ENCODE data around the gene MCM3AP.
"Not testable (repeated sequence)": the region's sequence is repeated elsewhere in the genome, so short reads cannot be mapped to it uniquely, and the experiment has no call there.

The MCM3AP gene

DNA sequence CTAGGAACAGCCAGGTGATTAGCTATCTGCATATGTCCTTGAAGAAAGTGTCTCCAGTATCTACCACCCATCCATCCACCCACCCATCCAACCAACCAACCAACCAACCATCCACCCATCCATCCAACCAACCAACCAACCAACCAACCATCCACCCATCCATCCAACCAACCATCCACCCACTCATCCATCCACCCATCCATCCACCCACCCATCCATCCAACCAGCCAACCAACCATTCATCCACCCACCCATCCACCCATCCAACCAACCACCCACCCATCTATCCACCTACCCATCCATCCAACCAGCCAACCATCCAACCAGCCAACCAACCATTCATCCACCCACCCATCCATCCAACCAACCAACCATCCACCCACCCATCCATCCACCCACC is 26.2 kb upstream of the MCM3AP start:
- ATAC-seq = no peak
- no peak for DNase-seq

DNA sequence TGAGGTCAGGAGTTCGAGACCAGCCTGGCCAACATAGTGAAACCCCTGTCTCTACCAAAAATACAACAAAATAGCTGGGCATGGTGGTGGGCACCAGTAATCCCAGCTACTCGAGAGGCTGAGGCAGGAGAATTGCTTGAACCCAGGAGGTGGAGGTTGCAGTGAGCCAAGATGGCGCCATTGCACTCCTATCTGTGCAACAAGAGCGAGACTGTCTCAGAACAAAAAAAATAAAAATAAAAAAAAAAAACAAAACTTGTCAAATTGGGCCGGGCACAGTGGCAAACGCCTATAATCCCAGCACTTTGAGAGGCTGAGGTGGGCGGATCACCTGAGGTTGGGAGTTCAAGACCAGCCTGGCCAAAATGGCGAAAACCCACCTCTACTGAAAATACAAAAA is 24.8 kb upstream of the MCM3AP start:
- ATAC-seq, DNase-seq: not testable (repeated sequence)

DNA sequence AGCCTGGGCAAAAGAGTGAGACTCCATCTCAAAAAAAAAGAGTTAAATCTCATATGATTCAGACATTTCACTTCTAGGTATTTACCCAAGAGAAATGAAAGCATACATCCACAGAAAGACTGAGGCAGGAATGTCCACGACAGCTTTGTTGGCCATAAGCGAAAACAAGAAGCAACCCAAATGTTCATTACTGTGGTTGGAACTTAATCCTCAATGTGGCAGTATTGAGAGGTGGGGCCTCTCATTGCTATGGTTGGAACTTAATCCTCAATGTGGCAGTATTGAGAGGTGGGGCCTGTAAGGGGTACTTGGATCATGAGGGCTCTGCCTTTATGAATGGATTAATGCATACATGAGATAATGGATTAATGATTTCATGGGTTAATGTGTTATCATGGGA is 23.0 kb upstream of the MCM3AP start:
- ATAC-seq (no peak), DNase-seq (no peak)

DNA sequence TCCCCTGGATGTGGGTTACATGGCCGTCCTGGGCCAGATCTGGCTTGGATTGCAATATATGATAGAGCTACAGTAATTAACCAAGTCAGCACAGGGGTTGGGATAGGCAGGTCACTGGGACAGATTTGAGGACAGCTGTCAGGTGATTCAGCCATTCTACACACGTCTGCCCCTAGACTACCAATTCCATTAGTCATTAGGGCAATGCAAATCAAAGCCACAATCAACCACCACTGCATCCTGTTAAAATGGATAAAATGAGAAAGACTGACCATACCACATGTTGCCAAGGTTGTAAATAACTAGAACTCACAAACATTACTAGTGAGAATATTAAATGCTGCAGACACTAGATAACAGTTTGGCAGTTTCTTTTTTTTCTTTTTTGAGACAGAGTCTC is 22.2 kb upstream of the MCM3AP start:
- DNase-seq (no peak), ATAC-seq (peak; percentile 82)

DNA sequence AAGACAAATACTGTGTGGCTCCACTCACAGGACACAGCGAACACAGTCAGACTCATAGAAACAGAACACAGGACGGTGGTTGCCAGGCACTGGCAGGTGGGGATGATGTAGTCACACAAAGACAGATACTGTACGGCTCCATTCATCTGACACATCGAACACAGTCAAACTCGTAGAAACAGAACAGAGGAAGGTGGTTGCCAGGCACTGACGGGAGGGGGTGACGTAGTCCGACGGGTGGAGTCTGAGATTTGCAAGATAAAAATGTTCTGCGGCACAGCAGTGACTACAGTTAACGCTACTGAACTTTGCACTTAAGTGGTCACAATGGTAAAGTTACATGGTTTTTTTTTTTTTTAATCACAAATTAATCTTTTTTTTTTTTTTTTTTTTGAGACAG is 19.5 kb upstream of the MCM3AP start:
- no peak for ATAC-seq
- no peak for DNase-seq

DNA sequence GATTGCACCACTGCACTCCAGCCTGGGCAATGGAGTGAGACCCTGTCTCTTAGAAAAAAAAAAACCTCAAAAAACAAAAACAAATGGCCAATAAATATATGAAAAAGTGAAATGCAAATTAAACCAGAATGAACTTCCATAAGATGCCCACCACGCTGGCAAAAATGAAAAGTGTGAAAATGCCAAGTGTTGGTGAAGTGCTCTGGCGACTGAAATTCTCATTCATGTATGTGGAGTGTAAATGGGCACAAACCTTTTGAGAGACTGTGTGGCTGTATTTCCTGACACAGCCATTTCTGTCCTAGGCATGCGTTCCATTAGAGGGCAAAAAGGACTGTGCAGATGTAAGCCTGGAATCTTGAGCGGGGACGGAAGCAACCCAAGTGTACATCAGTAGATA is 19.0 kb upstream of the MCM3AP start:
- DNase-seq (no peak), ATAC-seq (no peak)

DNA sequence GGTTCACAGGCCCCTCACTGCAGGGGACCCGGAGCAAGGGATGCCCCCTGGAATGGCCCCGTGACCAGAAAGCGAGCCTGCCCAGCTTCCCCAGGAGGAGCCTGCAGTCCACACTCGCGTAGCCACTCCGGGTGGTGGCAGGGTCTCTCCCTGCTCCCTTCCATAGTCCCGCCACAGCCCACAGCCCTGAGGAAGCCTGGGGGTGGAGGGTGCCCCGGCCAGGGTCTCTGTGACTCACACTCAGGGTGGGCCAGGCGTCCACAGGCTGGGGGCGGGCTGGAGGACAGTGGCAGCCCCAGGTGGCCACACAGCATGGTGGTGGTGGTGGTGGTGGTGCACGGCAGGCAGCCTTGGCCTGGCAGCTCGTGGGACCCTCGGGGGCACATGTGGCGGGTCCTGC is 16.3 kb upstream of the MCM3AP start:
- no peak for ATAC-seq
- DNase-seq = no peak

DNA sequence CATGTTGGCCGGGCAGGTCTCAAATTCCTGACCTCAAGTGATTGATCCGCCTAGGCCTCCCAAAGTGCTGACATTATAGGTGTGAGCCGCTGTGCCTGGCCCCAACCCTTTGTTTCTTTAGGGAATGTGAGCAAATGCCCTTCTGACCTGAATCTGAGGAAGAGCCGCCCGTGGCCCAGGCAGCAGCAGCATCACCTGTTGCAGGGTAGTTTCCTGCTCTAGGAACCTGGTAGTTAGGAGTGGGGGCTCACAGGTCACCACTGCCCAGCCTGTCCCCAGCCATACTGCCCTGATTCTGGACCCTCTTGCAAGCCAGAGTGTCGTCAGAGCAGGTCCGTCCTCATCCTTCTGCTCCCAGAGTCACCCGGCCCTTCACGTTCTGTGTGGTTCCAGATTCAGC is 13.8 kb upstream of the MCM3AP start:
- ATAC-seq = no peak
- DNase-seq = no peak

DNA sequence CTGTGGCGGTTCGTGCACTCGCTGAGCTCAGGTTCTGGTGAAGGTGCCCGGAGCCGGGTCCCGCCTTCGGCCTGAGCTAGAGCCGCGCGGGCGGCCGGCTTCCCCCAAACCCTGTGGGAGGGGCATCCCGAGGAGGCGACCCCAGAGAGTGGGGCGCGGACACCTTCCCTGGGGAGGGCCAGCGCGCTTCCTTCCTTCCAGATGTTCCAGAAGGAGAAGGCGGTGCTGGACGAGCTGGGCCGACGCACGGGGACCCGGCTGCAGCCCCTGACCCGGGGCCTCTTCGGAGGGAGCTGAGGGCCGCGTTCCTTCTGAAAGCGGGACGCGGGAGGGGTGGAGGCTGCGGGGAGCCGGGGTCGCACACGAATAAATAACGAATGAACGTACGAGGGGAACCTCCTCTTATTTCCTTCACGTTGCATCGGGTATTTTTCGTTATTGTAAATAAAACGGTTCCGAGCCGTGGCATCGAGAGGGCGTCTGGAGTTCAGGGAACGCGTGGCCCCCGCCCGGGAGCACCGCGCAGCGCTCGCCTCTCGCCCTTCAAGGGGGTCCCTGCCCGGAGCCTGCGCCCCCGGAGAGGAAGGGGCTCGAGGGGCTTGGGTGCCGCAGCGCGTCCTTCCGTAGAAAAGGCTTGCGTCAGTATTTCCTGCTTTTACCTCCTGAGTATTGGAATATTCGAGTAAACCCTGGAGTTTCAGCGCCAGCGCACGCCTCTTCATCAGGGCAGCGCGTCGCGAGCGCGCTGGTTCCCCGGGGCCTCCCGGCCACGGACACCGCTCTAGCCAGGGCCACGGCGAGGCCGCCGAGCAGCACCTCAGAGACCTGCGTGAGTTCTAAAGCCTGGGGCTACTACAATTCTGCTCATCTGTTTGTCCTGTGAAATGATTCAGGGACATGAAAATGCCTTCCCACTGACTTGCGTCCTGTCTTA is 12.2 kb upstream of the MCM3AP start:
- DNase-seq (peak; percentile 25), ATAC-seq (peak; percentile 11)

DNA sequence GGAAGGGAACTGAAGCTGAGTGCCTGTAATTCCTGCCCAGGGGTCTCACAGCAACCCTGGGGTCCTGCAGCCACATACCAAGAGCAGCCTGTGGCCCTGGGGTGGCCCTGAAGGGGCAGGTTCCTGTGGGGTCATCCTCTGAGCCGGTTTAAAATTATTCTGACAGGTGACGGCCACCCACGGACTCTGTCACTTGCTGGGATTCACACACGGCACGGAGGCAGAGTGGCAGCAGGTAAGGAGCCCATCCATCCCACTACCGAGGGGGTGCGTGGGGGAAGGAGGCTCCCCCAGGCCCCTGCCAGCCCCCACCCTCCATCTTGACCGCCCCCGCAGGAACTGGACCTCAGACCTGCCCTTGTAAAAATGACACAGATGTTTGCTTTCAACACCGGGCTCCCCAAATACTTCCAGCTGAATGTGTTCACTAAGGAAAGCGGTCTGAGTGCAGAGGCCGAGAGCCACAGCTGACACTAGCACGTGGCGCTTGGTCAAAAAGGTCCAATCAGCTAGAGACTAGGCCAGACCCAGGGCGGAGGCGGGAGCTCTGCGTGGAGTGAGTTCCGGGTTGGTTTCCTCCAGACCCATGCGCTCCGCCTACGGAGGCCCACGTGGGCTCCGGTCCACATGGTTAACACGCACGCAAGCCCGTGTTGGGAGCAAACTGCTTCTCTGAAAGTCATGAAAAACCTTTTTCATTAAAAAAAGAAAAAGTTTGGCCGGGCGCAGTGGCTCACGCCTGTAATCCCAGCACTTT is 10.8 kb upstream of the MCM3AP start:
- DNase-seq = peak; percentile 68
- ATAC-seq = peak; percentile 82

DNA sequence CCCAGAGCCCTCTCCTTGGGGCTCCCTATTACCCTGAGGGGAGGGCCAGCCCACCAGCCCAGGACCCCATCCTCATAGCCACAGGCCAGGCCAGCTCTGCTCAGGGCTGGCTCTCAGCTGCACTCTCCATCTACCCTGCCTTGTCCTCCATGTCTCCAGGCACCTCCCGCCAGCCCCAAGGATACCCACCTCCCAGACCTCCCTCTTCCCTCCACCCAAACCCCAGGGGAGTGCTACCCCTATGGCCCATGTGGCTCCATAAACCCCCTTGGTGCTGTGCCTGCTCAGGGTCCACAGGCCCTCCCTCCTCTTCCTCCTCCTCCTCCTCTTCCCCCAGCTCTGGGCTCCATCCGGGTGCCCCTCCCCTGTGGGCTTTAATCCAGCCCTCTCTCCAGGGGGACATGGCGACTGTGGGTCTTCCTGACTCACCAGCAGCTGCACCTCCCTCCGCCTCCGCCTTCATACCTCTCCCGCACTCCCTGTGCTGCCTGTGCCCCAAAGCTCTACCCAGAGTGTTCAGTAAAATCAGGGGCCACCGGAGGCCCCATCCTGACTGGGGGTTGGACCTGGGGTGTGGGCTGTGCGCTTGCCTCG is 9.9 kb upstream of the MCM3AP start:
- peak; percentile 14 for ATAC-seq
- DNase-seq = peak; percentile 26

DNA sequence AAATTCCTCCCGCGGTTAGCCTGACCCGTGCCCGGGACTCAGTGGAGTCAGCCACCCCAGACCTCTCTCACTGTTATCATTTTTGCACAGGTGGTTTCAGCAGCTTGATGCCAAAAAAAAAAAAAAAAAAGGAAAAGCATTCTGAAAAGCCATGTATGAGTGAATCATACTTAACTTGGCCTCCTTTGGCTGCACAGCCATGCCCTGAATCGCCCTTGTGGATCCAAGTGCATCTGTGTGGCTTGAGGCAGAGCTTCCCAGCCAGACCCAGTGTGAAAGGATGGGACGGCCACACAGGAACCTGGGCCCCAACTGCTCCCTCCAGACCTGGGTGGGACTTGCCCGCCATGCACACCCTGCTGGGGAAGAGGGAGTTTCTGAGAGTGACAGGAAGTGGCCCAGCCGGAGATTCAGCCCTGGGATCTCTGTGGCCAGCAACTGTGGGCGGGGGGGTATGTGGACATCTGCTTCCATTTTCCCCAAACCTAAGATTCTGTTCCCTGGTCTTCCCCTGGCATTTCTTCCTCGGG is 9.3 kb upstream of the MCM3AP start:
- ATAC-seq (no peak), DNase-seq (peak; percentile 15)

DNA sequence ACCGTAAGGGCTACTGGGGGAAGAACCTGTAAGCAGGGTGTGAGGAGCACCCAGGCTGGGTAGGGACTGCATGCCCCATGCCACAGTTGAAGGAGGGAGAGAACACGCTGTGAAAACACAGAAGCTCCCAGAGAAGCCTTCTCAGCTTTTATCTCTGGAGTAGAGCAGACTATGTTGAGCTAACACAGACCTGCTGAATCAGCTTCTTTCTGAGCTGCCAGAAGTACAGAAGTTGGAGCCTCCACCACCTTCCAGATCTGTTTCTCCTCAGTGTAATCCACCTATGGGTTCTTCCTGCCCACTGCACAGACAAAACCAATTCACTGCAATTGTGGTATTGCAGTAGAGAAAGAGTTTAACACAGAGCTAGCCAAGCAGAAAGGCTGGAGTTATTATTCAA is 6.2 kb upstream of the MCM3AP start:
- DNase-seq = no peak
- ATAC-seq = no peak

DNA sequence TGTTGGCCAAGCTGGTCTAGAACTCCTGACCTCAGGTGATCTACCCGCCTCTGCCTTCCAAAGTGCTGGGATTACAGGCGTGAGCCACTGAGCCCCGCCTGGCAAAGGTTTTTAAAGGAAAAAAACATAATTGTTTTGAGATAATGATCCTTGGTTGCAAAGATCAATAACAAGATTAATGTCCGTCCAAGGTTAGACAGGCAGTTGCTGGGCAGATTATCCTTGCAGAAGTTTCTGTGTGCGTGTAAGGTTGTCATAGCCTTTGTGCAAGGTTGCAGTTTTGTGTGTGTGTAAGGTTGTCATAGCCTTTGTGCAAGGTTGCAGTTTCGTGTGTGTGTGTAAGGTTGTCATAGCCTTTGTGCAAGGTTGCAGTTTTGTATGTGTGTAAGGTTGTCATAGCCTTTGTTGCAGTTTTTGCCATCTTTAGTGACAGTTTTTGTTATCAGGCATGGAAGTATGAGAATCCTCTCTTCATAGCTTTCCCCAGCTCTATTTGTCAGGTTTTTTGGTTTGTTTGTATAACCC is 4.3 kb upstream of the MCM3AP start:
- DNase-seq = no peak
- ATAC-seq = no peak

DNA sequence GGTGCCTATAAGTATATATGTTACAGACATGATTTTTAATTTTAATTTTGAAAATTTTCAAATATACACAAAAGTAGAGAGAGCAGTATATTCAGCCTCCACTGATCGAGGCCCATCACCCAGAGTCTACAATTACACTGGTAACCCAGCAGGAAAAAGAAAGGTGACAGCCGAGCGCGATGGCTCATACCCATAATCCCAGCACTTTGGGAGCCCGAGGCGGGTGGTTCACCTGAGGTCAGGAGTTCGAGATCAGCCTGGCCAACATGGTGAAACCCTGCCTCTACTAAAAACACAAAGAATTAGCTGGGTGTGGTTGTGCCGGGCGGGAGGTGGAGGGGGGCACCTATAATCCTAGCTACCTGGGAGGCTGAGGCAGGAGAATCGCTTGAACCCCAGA is 2.1 kb upstream of the MCM3AP start:
- ATAC-seq (no peak), DNase-seq (no peak)

DNA sequence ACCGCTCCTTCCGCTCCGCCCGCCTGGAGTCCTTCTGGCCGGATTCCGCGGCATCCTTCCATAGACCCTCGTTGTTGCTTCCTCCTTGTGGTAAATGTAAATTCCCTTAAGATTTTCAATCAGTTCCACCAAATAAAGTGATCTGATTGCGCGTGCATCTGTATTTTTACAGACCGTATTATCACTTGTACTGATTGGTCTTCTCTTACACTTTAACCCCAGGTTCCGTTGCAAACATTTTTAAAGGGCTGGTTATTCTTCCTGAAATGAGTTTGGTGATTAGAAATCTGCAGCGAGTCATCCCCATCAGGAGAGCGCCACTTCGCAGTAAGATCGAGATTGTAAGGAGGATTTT is 1.2 kb upstream of the MCM3AP start:
- ATAC-seq (no peak), DNase-seq (no peak)

DNA sequence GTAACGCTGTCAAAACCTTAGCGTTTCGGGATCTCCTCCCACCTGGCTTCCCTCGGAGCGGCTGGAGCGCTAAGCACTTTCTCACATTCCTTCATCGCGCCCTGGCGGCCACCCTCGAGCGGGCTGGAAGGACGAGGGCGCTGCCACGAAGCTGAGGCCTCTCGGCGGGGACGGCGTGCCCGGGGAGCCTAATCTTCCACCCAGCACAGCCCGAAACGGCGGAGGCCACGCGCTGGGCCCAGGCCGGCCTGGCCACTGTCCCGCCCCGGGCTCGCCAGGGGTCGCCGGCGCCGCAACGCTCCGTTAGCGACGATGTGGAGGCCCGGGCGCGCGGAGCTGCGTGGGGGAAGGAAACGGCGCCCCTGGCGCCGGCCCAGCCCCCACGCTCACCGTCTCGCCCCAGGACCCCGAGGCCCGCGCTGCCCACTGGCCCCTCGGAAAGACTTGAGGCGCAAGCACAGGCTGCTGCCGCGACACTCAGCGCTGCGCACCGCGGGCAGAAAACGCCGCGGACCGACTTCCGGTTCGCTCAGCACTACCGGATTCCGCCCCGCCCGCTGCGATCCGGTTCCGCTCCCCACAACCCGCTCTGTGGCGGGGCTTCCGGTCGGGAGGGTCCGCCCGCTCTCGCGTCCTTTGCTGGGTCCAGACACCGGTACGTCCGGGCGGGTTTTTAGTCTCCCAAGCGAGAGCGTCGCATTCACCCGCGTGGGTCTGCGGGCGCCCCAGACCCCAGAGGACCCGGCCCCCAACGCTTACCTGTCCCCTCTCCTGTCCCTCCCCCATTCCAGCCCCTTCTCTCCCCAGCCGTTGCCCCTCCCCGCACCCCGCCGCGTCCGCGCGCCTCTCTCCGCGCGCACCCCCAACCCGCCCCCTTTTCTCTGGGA is 593 bp upstream of the MCM3AP start, which contains the start of gene YBEY:
Gene YBEY, plus strand, starts transcription at position 582 of the 887 bp plus-strand sequence. CDS start 572 bp downstream, outside the sequence.
- peak; percentile 92 for DNase-seq
- ATAC-seq = peak; percentile 95

DNA sequence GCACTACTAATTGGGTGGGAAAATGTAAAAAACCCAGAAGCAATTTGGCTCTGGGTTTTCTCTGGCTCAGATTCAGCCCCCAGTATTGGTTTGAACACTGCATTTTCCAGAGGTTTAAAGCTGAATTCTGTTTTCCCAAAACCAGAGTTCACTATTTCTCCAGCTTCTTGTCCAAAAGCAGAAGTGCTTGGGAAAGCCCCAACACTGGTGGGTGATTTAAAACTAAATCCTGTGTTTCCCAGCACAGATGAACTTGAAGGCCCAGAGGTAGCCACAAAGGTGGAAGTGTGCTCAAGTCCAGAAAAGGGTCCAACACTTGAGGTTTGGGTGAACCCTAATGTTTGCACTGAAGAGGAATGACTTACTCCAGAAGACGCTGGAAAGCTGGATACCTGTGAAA is 678 bp downstream of the MCM3AP start:
- no peak for ATAC-seq
- no peak for DNase-seq

DNA sequence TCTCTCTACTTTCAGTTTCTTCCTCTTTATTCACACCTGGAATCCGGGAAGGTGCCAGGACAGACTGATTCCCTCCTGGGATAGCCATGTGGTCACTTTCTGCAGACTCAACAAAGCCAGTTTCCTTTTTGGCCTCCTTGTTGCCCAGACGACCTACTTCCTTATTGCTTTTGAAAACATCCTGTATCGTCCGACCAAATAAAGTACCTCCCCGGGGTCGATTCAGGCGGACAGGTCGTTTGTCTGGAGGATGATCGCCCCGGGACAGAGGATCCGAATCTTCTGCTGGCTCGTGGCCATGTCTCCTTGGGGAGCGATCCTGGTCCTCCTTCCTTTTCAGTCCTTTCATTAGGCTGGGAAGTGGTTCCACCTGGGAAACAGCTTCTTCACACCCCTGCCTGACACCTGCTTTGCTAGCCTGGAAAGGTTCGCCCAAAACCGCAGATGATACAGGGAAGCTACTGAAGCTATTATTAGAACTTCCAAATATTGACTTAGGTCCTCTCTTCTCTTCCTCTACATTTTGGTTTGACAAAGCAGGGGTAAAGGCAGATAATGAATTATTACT is 1.2 kb downstream of the MCM3AP start:
- no peak for ATAC-seq
- DNase-seq = no peak

DNA sequence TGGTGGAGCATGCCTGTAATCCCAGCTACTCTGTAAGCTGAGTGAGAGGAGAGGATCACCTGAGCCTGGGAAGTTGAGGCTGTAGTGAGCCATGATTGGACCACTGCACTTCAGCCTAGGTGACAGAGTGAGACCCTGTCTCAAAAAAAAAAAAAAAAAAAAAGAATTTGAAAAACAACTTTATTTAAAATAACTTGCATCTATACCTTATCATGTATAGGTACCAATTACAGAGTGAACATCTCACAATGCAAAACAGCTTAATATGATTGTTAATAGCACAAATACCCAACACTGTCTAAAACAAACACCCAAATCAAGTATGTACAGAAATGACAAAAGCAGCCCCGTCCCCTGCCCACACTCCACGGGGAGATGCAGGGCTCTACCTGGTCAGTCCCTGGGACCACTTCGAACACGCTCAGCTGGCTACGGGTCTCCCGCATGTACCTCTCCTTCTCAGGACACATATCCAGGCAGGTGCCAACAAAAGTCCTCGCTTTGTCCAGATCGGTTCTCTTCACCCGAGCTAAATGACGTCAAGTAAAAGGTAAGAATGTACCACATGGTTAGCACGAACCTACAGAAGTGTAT is 10.5 kb downstream of the MCM3AP start:
- DNase-seq (no peak), ATAC-seq (no peak)

DNA sequence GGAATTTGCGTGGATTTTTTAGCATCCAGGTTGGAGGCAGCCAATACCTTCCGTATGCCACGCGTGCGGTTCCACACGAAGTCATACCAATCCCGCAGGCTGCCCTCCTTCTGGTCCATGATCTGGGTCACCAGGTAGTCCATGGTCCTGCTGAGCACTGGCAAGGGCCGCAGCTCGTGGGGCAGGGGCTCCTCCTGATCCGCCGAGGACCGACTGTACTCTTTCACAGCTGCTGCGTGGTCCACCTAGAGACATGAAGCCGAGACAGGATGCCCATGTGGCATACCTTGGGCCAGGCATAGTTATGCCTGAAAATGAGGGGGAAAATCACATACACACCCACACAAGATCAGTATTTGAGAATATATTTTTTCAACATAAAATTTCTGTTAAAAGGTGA is 12.1 kb downstream of the MCM3AP start:
- ATAC-seq (no peak), DNase-seq (no peak)
